Astrocyte (in vitro differentiated cells and primary cell): ENCODE data around the gene TMEM45B.

Source experiments
- EZH2 ChIP-seq: IDR thresholded peaks from 2 replicates; pipeline ENCODE4 v1.6.1; 2012; ENCODE audit warnings: mild to moderate bottlenecking, low read length, inconsistent platforms; ENCODE audit not compliant: insufficient read depth
- TF ChIP-seq, protein P1 (sequence below): IDR thresholded peaks from 2 replicates; pipeline ENCODE4 v1.5.1; 2011; ENCODE audit warnings: low read depth, mild to moderate bottlenecking, inconsistent platforms, low read length, moderate library complexity; ENCODE audit not compliant: insufficient read depth

DNA sequence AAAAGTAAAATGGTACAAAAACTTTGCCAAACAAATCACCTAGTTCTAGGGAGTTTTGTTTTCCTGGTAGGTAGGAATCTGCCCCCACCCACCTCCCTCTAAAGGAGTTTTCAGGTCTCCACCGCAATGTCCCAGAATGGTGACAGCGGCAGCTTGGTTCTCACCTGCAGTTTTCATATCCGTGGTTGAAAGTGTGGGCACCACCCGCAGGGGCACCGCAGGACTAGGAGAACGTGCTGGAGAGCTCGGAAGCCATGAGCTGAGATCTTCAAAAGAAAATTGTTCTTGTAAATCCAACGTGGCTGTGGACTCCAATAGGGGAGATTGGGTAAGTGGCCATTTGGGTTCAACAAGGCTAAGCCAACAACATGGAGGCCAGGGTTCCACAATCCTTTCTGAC, 68.9 kb downstream of the TMEM45B start:
- TF ChIP-seq EZH2 = no peak
- TF ChIP-seq, protein P1, sequence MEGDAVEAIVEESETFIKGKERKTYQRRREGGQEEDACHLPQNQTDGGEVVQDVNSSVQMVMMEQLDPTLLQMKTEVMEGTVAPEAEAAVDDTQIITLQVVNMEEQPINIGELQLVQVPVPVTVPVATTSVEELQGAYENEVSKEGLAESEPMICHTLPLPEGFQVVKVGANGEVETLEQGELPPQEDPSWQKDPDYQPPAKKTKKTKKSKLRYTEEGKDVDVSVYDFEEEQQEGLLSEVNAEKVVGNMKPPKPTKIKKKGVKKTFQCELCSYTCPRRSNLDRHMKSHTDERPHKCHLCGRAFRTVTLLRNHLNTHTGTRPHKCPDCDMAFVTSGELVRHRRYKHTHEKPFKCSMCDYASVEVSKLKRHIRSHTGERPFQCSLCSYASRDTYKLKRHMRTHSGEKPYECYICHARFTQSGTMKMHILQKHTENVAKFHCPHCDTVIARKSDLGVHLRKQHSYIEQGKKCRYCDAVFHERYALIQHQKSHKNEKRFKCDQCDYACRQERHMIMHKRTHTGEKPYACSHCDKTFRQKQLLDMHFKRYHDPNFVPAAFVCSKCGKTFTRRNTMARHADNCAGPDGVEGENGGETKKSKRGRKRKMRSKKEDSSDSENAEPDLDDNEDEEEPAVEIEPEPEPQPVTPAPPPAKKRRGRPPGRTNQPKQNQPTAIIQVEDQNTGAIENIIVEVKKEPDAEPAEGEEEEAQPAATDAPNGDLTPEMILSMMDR = no peak
